Hepatocyte (in vitro differentiated cells): ENCODE measurements around the gene KIF17. TPM values are rescaled to one million over a fixed set of nuclear protein-coding genes. Genes with fewer than 3 reads are reported as not detected.

Source experiments
- DNase-seq: peaks from one replicate; pipeline ENCODE4 v3.0.0-alpha.2; 2016; ENCODE audit warnings: low spot score
- H2AFZ ChIP-seq: fragments of 200-600 bp; sonication (generic); 2 replicates; pipeline ENCODE4 v1.6.0; 2016; ENCODE audit warnings: antibody characterized with exemption, mild to moderate bottlenecking
- H3K27ac ChIP-seq: fragments of 200-600 bp; sonication (generic); 2 replicates; pipeline ENCODE4 v1.5.1; 2016; ENCODE audit warnings: mild to moderate bottlenecking
- H3K27me3 ChIP-seq: fragments of 200-600 bp; sonication (generic); 2 replicates; pipeline ENCODE4 v1.6.1; 2016
- H3K36me3 ChIP-seq: fragments of 200-600 bp; sonication (generic); replicated peaks from 2 replicates; pipeline ENCODE4 v1.5.1; 2016; ENCODE audit warnings: low read depth; ENCODE audit not compliant: insufficient read depth
- H3K4me1 ChIP-seq: fragments of 200-600 bp; sonication (generic); 2 replicates; pipeline ENCODE4 v1.5.1; 2016; ENCODE audit warnings: mild to moderate bottlenecking, moderate library complexity; ENCODE audit not compliant: insufficient read depth
- H3K4me2 ChIP-seq: fragments of 200-600 bp; sonication (generic); 2 replicates; pipeline ENCODE4 v1.6.0; 2016
- H3K4me3 ChIP-seq: fragments of 200-600 bp; sonication (generic); 2 replicates; pipeline ENCODE4 v1.5.1; 2016; ENCODE audit warnings: mild to moderate bottlenecking
- H3K79me2 ChIP-seq: fragments of 200-600 bp; sonication (generic); 2 replicates; pipeline ENCODE4 v1.6.0; 2017; ENCODE audit warnings: mild to moderate bottlenecking
- H3K9me2 ChIP-seq: fragments of 200-600 bp; sonication (generic); replicated peaks from 2 replicates; pipeline ENCODE4 v1.6.0; 2017; ENCODE audit warnings: mild to moderate bottlenecking; ENCODE audit not compliant: insufficient read depth
- H3K9me3 ChIP-seq: fragments of 200-600 bp; sonication (generic); 2 replicates; pipeline ENCODE4 v1.5.1; 2016; ENCODE audit warnings: low read depth, mild to moderate bottlenecking
- H4K20me1 ChIP-seq: fragments of 200-600 bp; sonication (generic); 2 replicates; pipeline ENCODE4 v1.6.0; 2016; ENCODE audit warnings: mild to moderate bottlenecking; ENCODE audit not compliant: insufficient read depth, poor library complexity, severe bottlenecking
- CTCF ChIP-seq: fragments of 200-600 bp; sonication (generic); IDR thresholded peaks from 2 replicates; pipeline ENCODE4 v1.5.1; 2016; ENCODE audit warnings: antibody characterized with exemption, mild to moderate bottlenecking; ENCODE audit not compliant: poor library complexity
- EZH2 ChIP-seq: fragments of 200-600 bp; sonication (generic); IDR thresholded peaks from 2 replicates; pipeline ENCODE4 v1.6.1; 2016; ENCODE audit warnings: antibody characterized with exemption, mild to moderate bottlenecking, borderline replicate concordance
- EZH2phosphoT487 ChIP-seq: fragments of 200-600 bp; sonication (generic); IDR thresholded peaks from one replicate; pipeline ENCODE4 v1.6.1; 2018; ENCODE audit warnings: antibody characterized with exemption, mild to moderate bottlenecking, low read depth, moderate library complexity; ENCODE audit not compliant: unreplicated experiment, severe bottlenecking
- WGBS: methylation state at CpG from one replicate; pipeline ENCODE4 v1.1.6; 2016; ENCODE audit warnings: low lambda C conversion rate; ENCODE audit errors: missing lambda C conversion rate; 5-methylcytosine and 5-hydroxymethylcytosine counted together
- polyA plus RNA-seq: library from polyadenylated mRNA; unstranded; fragments of >200 nt; fragmentation: Nextera tagmentation; extraction: Ambion mirVana; gene quantifications from 2 replicates; pipeline ENCODE4 v1.2.1, GENCODE V29; 2016
- total RNA-seq: library from RNA; depleted of rRNA; stranded (reverse); fragments of >200 nt; gene quantifications from 2 replicates; pipeline ENCODE4 v1.2.3, GENCODE V29; 2014

The KIF17 gene
- total and polyA plus RNA-seq, 2 experiments from 2014 or later, result 0.23 to 0.28 TPM

GRCh38 chr1:20658166-20658915 lies 59.5 kb downstream of the KIF17 start:
- no peaks in the 10 kb centered on the region for H3K9me3 ChIP-seq
- no peak overlapping the region for H3K27ac ChIP-seq
- no peak for DNase-seq
- H3K9me2 ChIP-seq, result no peaks in the 10 kb centered on the region
- peaks cover 47% of the 10 kb centered on the region for H3K79me2 ChIP-seq
- no peak overlapping the region for H3K4me2 ChIP-seq
- no peak overlapping the region for H2AFZ ChIP-seq
- no peaks in the 10 kb centered on the region for H3K36me3 ChIP-seq
- 98% methylated on average over 16 of the region's 16 CpGs for WGBS
- peaks cover 11% of the 10 kb centered on the region for H3K4me1 ChIP-seq
- no peaks in the 10 kb centered on the region for H3K27me3 ChIP-seq
- H3K4me3 ChIP-seq, result no peak overlapping the region
- H4K20me1 ChIP-seq, result peaks cover 8% of the 10 kb centered on the region
- TF ChIP-seq EZH2phosphoT487 (no peak), CTCF (no peak), EZH2 (no peak)

DNA sequence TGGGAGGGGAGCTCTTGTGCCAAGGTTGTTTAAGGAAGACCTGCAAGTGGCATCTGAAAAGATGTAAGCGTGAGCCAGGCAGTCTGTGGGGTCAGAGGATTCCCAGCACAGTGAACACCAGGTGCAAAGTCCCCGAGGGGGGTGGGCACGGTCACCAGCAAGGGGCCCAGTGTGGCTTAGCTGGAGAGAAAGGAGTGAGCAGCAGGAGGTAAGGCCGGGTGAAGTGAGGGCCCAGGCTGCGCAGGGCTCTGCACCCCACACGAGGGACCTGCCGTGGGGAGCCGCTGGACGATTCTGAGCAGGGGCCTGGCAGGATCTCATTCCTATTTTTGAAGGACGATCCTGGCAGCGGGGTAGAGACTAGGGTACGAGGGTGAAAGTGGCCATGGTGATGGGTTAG lies 60.8 kb downstream of the KIF17 start:
- peaks cover 7% of the 10 kb centered on the region for H3K4me1 ChIP-seq
- H3K9me3 ChIP-seq, result no peaks in the 10 kb centered on the region
- TF ChIP-seq EZH2phosphoT487, result no peak
- TF ChIP-seq CTCF, result no peak
- no peak for TF ChIP-seq EZH2
- H3K36me3 ChIP-seq, result no peaks in the 10 kb centered on the region
- peaks cover 8% of the 10 kb centered on the region for H4K20me1 ChIP-seq
- no peak overlapping the region for H3K4me2 ChIP-seq
- WGBS, result 95% methylated on average over 9 of the region's 12 CpGs
- H3K27me3 ChIP-seq, result no peaks in the 10 kb centered on the region
- no peak for DNase-seq
- H3K79me2 ChIP-seq, result peaks cover 47% of the 10 kb centered on the region
- no peak overlapping the region for H2AFZ ChIP-seq
- no peaks in the 10 kb centered on the region for H3K9me2 ChIP-seq
- no peak overlapping the region for H3K27ac ChIP-seq
- no peak overlapping the region for H3K4me3 ChIP-seq

DNA sequence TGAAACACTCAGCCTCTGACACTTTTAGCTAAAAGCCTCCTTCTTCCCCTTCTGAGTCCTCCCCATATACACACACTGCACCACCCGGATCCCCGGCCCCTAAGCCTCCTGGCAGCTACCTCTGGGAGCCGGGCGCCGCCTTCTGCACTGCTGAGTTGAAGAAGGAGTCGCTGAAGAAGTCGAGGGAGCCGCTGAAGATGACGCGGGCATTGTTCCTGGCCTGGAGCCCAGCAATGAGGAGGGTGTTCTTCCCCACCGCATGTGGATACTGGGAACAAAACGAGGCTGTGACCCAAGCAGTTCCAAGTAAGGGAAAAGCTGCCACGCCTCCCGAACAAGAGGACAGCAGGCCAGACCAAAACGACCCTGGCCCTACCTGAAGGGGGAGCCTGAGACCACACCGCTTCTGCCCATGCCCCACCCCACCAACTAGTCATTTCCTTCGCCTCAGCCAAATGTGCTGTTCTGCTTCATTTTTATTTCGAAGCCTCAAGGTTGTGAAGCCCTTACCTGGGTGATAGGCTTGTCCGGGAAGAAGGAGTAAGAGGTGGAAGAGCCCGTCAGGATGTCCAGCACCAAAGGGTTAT lies 63.6 kb downstream of the KIF17 start:
- H4K20me1 ChIP-seq, result peaks cover 4% of the 10 kb centered on the region
- no peaks in the 10 kb centered on the region for H3K9me3 ChIP-seq
- no peak overlapping the region for H2AFZ ChIP-seq
- no peak overlapping the region for H3K4me2 ChIP-seq
- H3K4me1 ChIP-seq, result no peaks in the 10 kb centered on the region
- 91% methylated on average over 19 of the region's 20 CpGs for WGBS
- DNase-seq, result no peak
- no peak overlapping the region for H3K27ac ChIP-seq
- H3K36me3 ChIP-seq, result no peaks in the 10 kb centered on the region
- H3K27me3 ChIP-seq, result no peaks in the 10 kb centered on the region
- H3K9me2 ChIP-seq, result no peaks in the 10 kb centered on the region
- H3K4me3 ChIP-seq, result no peak overlapping the region
- TF ChIP-seq EZH2phosphoT487, result no peak
- no peak for TF ChIP-seq CTCF
- TF ChIP-seq EZH2, result no peak
- H3K79me2 ChIP-seq, result peaks cover 28% of the 10 kb centered on the region
